HEK293 (cell line): ENCODE data around the gene NEK2.

ENCODE experiments used
- CTCF ChIA-PET: fragments of 350-600 bp; formaldehyde crosslinking; extraction: SDS; loops from one replicate; lab custom pipeline; 2021; ENCODE audit warnings: antibody characterized with exemption; lab: Yijun Ruan, JAX
- POLR2A ChIA-PET: fragments of 300-600 bp; formaldehyde crosslinking; extraction: SDS; loops from one replicate; lab custom pipeline; 2020; ENCODE audit warnings: antibody characterized with exemption, inconsistent platforms; lab: Yijun Ruan, JAX
- H3K27ac ChIP-seq: fragments of 200-500 bp; sonication (Bioruptor generic); 2 replicates; pipeline ENCODE4 v1.5.1; 2014; ENCODE audit warnings: low read depth, low read length, control low read depth, inconsistent platforms; ENCODE audit errors: extremely low read depth
- H3K36me3 ChIP-seq, 2 experiments: fragments of 200-500 bp in 1 of 2; sonication (Bioruptor generic) in 1 of 2; 1 replicate in 1 of 2; 2 replicates in 1 of 2; pipeline ENCODE4 v1.5.1; 2014 to 2017; ENCODE audit warnings: inconsistent platforms in 2 of 2, low read length in 2 of 2; ENCODE audit not compliant: control insufficient read depth in 2 of 2, insufficient read depth in 1 of 2
- H3K4me1 ChIP-seq: fragments of 200-500 bp; sonication (Bioruptor generic); 2 replicates; pipeline ENCODE4 v1.5.1; 2014; ENCODE audit warnings: mild to moderate bottlenecking, low read length, inconsistent platforms; ENCODE audit not compliant: control insufficient read depth, insufficient read depth
- H3K4me3 ChIP-seq: 2 replicates; pipeline ENCODE4 v1.5.1; 2011; ENCODE audit warnings: low read depth, mild to moderate bottlenecking, control low read depth, low read length, moderate library complexity
- H3K9me3 ChIP-seq: fragments of 200-500 bp; sonication (Bioruptor generic); 2 replicates; pipeline ENCODE4 v1.5.1; 2014; ENCODE audit warnings: low read depth, low read length, inconsistent platforms; ENCODE audit not compliant: control insufficient read depth, insufficient read depth
- GLI4 ChIP-seq: fragments of 450-650 bp; formaldehyde crosslinking; IDR thresholded peaks from 2 replicates; pipeline ENCODE4 v1.5.1; 2016; ENCODE audit warnings: missing biosample characterization, missing genetic modification characterization
- HOXC10 ChIP-seq: sonication (generic); formaldehyde crosslinking; IDR thresholded peaks from 2 replicates; pipeline ENCODE4 v1.8.1; 2023; ENCODE audit warnings: mild to moderate bottlenecking, missing genetic modification reagents
- KLF7 ChIP-seq: fragments of 450-650 bp; formaldehyde crosslinking; IDR thresholded peaks from 2 replicates; pipeline ENCODE4 v1.5.1; 2016; ENCODE audit warnings: missing biosample characterization, missing genetic modification characterization, borderline replicate concordance
- TCF7L2 ChIP-seq: IDR thresholded peaks from 2 replicates; pipeline ENCODE4 v1.6.1; 2011; ENCODE audit warnings: low read depth, mild to moderate bottlenecking, inconsistent platforms, low read length, moderate library complexity, borderline replicate concordance
- ZEB2 ChIP-seq: fragments of 450-650 bp; formaldehyde crosslinking; IDR thresholded peaks from 2 replicates; pipeline ENCODE4 v1.5.1; 2016; ENCODE audit warnings: missing biosample characterization, missing genetic modification characterization
- ZNF114 ChIP-seq: fragments of 450-650 bp; formaldehyde crosslinking; IDR thresholded peaks from 2 replicates; pipeline ENCODE4 v1.5.0; 2017; ENCODE audit warnings: missing biosample characterization, missing genetic modification characterization
- ZNF138 ChIP-seq: fragments of 450-650 bp; formaldehyde crosslinking; IDR thresholded peaks from 2 replicates; pipeline ENCODE4 v1.5.1; 2016; ENCODE audit warnings: missing biosample characterization, missing genetic modification characterization, borderline replicate concordance
- ZNF19 ChIP-seq: fragments of 450-650 bp; formaldehyde crosslinking; IDR thresholded peaks from 2 replicates; pipeline ENCODE4; 2016; ENCODE audit warnings: missing biosample characterization, missing genetic modification characterization, low read depth
- ZNF214 ChIP-seq: fragments of 450-650 bp; formaldehyde crosslinking; IDR thresholded peaks from 2 replicates; pipeline ENCODE4 v1.5.1; 2017; ENCODE audit warnings: missing biosample characterization, mild to moderate bottlenecking, missing genetic modification characterization, borderline replicate concordance
- ZNF274 ChIP-seq, 2 experiments: fragments of 200-500 bp in 1 of 2; fragments of 450-650 bp in 1 of 2; sonication (Bioruptor generic) in 1 of 2; formaldehyde crosslinking in 1 of 2; IDR thresholded peaks; 2 replicates each; pipeline versions ENCODE4 v1.5.1 to v1.6.1; 2014 to 2016; ENCODE audit warnings: borderline replicate concordance in 1 of 2, inconsistent platforms in 1 of 2, low read length in 1 of 2, missing biosample characterization in 1 of 2, missing genetic modification characterization in 1 of 2
- ZNF302 ChIP-seq: fragments of 450-650 bp; formaldehyde crosslinking; IDR thresholded peaks from 2 replicates; pipeline ENCODE4 v1.5.1; 2016; ENCODE audit warnings: missing biosample characterization, missing genetic modification characterization, low read depth
- ZNF350 ChIP-seq: fragments of 450-650 bp; formaldehyde crosslinking; IDR thresholded peaks from 2 replicates; pipeline ENCODE4 v1.5.0; 2017; ENCODE audit warnings: missing biosample characterization, mild to moderate bottlenecking, missing genetic modification characterization
- ZNF404 ChIP-seq: fragments of 450-650 bp; formaldehyde crosslinking; IDR thresholded peaks from 2 replicates; pipeline ENCODE4 v1.5.1; 2017; ENCODE audit warnings: missing biosample characterization, missing genetic modification characterization
- ZNF561 ChIP-seq: fragments of 450-650 bp; IDR thresholded peaks from 2 replicates; pipeline ENCODE4 v1.5.1; 2018; ENCODE audit warnings: missing biosample characterization, missing genetic modification characterization, borderline replicate concordance
- ZNF626 ChIP-seq: fragments of 450-650 bp; sonication (Bioruptor Pico); formaldehyde crosslinking; IDR thresholded peaks from 2 replicates; pipeline ENCODE4 v1.5.1; 2018; ENCODE audit warnings: missing biosample characterization, missing genetic modification characterization, inconsistent platforms
- ZNF701 ChIP-seq: fragments of 450-650 bp; formaldehyde crosslinking; IDR thresholded peaks from 2 replicates; pipeline ENCODE4 v1.5.1; 2016; ENCODE audit warnings: missing biosample characterization, missing genetic modification characterization
- ZNF837 ChIP-seq: fragments of 450-650 bp; formaldehyde crosslinking; IDR thresholded peaks from 2 replicates; pipeline ENCODE4 v1.5.1; 2016; ENCODE audit warnings: missing biosample characterization, missing genetic modification characterization
- TF ChIP-seq, protein P1 (sequence below): fragments of 450-650 bp; formaldehyde crosslinking; IDR thresholded peaks from 2 replicates; pipeline ENCODE4 v1.5.1; 2016; ENCODE audit warnings: missing biosample characterization, missing genetic modification characterization
- TF ChIP-seq, protein P2 (sequence below): fragments of 450-650 bp; formaldehyde crosslinking; optimal IDR thresholded peaks from 2 replicates; pipeline ENCODE3; 2016; ENCODE audit warnings: missing biosample characterization, mild to moderate bottlenecking, missing genetic modification characterization
- TF ChIP-seq, protein P3 (sequence below): fragments of 450-650 bp; IDR thresholded peaks from 2 replicates; pipeline ENCODE4 v1.5.1; 2018; ENCODE audit warnings: missing biosample characterization, mild to moderate bottlenecking, missing genetic modification characterization
- TF ChIP-seq, protein P4 (sequence below): fragments of 450-650 bp; formaldehyde crosslinking; IDR thresholded peaks from 2 replicates; pipeline ENCODE4 v1.5.1; 2016; ENCODE audit warnings: missing biosample characterization, missing genetic modification characterization
- TF ChIP-seq, protein P5 (sequence below): fragments of 450-650 bp; formaldehyde crosslinking; IDR thresholded peaks from 2 replicates; pipeline ENCODE4 v1.5.1; 2016; ENCODE audit warnings: missing biosample characterization, missing genetic modification characterization
- TF ChIP-seq, protein P6 (sequence below): fragments of 450-650 bp; formaldehyde crosslinking; IDR thresholded peaks from 2 replicates; pipeline ENCODE4 v1.5.1; 2017; ENCODE audit warnings: missing biosample characterization, missing genetic modification characterization

Gene NEK2

DNA sequence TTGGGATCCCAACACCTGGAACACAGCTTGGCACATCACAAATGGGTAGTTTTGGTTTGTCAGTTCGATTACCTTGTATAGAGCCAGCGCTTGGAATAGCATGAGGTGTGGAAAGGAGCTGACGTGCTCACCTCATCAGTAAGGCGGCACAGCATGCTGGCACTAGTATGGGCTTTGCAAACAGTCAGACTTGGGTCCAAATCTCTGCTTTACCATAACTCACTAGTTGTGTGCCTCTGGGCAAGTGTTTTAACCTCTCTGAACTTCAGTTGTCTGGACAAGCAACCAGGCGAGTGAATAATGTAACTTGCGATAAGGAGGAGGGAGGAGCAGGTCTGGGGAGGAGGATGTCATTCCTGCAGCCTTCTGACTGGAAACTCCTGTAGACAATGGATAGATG is 26.3 kb upstream of the NEK2 start:
- no peaks in the 10 kb centered on the region for H3K36me3 ChIP-seq
- H3K4me3 ChIP-seq: no peak overlapping the region
- no peak overlapping the region for H3K27ac ChIP-seq
- no peaks in the 10 kb centered on the region for H3K4me1 ChIP-seq
- ChIA-PET POLR2A (no interaction called here), CTCF (interaction anchor here (0.6 kb wide), 1 partner anchor 870 kb away, joined by 4 read pairs; no protein-coding TSS in a partner anchor)
- TF ChIP-seq ZNF19: no peak
- TF ChIP-seq ZNF404: no peak
- TF ChIP-seq KLF7 (tag by site-specific recombination): no peak
- no peak for TF ChIP-seq ZEB2 (tag by site-specific recombination)
- TF ChIP-seq, protein P1, sequence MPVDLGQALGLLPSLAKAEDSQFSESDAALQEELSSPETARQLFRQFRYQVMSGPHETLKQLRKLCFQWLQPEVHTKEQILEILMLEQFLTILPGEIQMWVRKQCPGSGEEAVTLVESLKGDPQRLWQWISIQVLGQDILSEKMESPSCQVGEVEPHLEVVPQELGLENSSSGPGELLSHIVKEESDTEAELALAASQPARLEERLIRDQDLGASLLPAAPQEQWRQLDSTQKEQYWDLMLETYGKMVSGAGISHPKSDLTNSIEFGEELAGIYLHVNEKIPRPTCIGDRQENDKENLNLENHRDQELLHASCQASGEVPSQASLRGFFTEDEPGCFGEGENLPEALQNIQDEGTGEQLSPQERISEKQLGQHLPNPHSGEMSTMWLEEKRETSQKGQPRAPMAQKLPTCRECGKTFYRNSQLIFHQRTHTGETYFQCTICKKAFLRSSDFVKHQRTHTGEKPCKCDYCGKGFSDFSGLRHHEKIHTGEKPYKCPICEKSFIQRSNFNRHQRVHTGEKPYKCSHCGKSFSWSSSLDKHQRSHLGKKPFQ (tag by site-specific recombination): no peak
- TF ChIP-seq HOXC10 (CRISPR knock-in tag): no peak
- TF ChIP-seq ZNF138 (tag by site-specific recombination): no peak
- no peak for TF ChIP-seq ZNF561 (tag by site-specific recombination)
- no peak for TF ChIP-seq ZNF302 (tag by site-specific recombination)
- no peak for TF ChIP-seq ZNF626 (tag by site-specific recombination)
- TF ChIP-seq ZNF701 (tag by site-specific recombination): no peak
- TF ChIP-seq, protein P2, sequence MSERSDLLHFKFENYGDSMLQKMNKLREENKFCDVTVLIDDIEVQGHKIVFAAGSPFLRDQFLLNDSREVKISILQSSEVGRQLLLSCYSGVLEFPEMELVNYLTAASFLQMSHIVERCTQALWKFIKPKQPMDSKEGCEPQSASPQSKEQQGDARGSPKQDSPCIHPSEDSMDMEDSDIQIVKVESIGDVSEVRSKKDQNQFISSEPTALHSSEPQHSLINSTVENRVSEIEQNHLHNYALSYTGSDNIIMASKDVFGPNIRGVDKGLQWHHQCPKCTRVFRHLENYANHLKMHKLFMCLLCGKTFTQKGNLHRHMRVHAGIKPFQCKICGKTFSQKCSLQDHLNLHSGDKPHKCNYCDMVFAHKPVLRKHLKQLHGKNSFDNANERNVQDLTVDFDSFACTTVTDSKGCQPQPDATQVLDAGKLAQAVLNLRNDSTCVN (tag by site-specific recombination): no peak
- no peak for TF ChIP-seq ZNF214 (tag by site-specific recombination)
- H3K9me3 ChIP-seq: no peaks in the 10 kb centered on the region

DNA sequence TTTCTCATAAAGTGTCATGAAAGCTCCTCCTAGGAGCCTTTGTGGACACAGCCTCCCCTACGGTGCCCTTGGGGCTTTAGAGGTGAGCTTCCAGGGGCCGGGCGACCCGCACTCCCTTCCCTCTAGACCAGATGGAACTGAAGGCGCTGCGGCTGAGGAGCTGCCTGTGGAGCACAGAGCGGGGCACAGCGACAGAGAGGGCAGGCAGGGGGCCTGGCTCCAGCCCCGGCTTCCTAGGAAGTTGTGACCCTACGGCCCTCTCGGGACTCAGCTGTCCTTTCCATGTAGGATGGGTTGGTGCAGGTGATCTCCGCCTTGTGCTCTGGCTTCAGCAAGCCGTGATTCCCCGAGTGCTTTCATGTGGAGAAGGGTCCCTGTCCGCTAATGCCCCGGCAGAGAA is 23.6 kb upstream of the NEK2 start:
- H3K36me3 ChIP-seq: no peaks in the 10 kb centered on the region
- ChIA-PET CTCF (interaction anchor here (0.5 to 5.2 kb wide), 49 partner anchors 10 to 757 kb away, joined by 3 to 60 read pairs (median 5); partner anchors contain the start of genes DTL, INTS7 and NEK2), POLR2A (interaction anchor here (1.6 kb wide), 1 partner anchor 24 kb away, joined by 3 read pairs; no protein-coding TSS in a partner anchor)
- no peaks in the 10 kb centered on the region for H3K9me3 ChIP-seq
- H3K4me1 ChIP-seq: no peaks in the 10 kb centered on the region
- H3K4me3 ChIP-seq: no peak overlapping the region
- H3K27ac ChIP-seq: no peak overlapping the region
- TF ChIP-seq, protein P3, sequence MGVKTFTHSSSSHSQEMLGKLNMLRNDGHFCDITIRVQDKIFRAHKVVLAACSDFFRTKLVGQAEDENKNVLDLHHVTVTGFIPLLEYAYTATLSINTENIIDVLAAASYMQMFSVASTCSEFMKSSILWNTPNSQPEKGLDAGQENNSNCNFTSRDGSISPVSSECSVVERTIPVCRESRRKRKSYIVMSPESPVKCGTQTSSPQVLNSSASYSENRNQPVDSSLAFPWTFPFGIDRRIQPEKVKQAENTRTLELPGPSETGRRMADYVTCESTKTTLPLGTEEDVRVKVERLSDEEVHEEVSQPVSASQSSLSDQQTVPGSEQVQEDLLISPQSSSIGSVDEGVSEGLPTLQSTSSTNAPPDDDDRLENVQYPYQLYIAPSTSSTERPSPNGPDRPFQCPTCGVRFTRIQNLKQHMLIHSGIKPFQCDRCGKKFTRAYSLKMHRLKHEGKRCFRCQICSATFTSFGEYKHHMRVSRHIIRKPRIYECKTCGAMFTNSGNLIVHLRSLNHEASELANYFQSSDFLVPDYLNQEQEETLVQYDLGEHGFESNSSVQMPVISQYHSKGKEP (tag by site-specific recombination): no peak
- TF ChIP-seq TCF7L2 (no peak), ZNF114 (tag by site-specific recombination) (no peak), ZNF350 (no peak), ZNF274 (IDR thresholded peaks at IDR 0.05; ENCODE audit: low read length) (no peak), ZNF274 (tag by site-specific recombination; IDR thresholded peaks at IDR 0.05; ENCODE audit: borderline replicate concordance) (no peak), ZNF837 (tag by site-specific recombination) (no peak), GLI4 (tag by site-specific recombination) (no peak)
- TF ChIP-seq, protein P4, sequence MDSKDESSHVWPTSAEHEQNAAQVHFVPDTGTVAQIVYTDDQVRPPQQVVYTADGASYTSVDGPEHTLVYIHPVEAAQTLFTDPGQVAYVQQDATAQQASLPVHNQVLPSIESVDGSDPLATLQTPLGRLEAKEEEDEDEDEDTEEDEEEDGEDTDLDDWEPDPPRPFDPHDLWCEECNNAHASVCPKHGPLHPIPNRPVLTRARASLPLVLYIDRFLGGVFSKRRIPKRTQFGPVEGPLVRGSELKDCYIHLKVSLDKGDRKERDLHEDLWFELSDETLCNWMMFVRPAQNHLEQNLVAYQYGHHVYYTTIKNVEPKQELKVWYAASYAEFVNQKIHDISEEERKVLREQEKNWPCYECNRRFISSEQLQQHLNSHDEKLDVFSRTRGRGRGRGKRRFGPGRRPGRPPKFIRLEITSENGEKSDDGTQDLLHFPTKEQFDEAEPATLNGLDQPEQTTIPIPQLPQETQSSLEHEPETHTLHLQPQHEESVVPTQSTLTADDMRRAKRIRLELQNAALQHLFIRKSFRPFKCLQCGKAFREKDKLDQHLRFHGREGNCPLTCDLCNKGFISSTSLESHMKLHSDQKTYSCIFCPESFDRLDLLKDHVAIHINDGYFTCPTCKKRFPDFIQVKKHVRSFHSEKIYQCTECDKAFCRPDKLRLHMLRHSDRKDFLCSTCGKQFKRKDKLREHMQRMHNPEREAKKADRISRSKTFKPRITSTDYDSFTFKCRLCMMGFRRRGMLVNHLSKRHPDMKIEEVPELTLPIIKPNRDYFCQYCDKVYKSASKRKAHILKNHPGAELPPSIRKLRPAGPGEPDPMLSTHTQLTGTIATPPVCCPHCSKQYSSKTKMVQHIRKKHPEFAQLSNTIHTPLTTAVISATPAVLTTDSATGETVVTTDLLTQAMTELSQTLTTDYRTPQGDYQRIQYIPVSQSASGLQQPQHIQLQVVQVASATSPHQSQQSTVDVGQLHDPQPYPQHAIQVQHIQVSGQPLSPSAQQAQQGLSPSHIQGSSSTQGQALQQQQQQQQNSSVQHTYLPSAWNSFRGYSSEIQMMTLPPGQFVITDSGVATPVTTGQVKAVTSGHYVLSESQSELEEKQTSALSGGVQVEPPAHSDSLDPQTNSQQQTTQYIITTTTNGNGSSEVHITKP (tag by site-specific recombination): no peak
- TF ChIP-seq, protein P5, sequence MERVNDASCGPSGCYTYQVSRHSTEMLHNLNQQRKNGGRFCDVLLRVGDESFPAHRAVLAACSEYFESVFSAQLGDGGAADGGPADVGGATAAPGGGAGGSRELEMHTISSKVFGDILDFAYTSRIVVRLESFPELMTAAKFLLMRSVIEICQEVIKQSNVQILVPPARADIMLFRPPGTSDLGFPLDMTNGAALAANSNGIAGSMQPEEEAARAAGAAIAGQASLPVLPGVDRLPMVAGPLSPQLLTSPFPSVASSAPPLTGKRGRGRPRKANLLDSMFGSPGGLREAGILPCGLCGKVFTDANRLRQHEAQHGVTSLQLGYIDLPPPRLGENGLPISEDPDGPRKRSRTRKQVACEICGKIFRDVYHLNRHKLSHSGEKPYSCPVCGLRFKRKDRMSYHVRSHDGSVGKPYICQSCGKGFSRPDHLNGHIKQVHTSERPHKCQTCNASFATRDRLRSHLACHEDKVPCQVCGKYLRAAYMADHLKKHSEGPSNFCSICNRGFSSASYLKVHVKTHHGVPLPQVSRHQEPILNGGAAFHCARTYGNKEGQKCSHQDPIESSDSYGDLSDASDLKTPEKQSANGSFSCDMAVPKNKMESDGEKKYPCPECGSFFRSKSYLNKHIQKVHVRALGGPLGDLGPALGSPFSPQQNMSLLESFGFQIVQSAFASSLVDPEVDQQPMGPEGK (tag by site-specific recombination): no peak
- TF ChIP-seq, protein P6, sequence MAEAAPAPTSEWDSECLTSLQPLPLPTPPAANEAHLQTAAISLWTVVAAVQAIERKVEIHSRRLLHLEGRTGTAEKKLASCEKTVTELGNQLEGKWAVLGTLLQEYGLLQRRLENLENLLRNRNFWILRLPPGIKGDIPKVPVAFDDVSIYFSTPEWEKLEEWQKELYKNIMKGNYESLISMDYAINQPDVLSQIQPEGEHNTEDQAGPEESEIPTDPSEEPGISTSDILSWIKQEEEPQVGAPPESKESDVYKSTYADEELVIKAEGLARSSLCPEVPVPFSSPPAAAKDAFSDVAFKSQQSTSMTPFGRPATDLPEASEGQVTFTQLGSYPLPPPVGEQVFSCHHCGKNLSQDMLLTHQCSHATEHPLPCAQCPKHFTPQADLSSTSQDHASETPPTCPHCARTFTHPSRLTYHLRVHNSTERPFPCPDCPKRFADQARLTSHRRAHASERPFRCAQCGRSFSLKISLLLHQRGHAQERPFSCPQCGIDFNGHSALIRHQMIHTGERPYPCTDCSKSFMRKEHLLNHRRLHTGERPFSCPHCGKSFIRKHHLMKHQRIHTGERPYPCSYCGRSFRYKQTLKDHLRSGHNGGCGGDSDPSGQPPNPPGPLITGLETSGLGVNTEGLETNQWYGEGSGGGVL (tag by site-specific recombination): no peak
